ENCODE measurements around the gene CTU2.

DNA sequence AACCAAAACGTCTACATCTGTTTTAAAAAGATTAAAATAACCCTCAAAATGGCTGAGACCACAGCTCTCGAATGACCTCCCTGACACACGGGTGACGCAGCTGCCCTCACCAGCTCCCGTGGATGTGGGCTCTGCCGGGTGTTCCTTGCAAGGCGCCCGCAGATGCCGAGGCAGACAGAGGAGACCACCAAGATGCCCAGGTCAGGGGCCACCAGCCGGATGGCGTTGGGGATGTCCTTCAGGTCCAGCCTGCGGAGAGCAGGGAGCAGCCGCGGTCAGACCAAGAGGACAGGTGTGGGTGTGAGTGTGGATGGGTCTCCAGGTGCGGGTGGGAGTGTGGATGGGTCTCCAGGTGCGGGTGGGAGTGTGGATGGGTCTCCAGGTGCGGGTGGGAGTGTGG is 35.1 kb downstream of the CTU2 start:
- TF ChIP-seq, protein P1, sequence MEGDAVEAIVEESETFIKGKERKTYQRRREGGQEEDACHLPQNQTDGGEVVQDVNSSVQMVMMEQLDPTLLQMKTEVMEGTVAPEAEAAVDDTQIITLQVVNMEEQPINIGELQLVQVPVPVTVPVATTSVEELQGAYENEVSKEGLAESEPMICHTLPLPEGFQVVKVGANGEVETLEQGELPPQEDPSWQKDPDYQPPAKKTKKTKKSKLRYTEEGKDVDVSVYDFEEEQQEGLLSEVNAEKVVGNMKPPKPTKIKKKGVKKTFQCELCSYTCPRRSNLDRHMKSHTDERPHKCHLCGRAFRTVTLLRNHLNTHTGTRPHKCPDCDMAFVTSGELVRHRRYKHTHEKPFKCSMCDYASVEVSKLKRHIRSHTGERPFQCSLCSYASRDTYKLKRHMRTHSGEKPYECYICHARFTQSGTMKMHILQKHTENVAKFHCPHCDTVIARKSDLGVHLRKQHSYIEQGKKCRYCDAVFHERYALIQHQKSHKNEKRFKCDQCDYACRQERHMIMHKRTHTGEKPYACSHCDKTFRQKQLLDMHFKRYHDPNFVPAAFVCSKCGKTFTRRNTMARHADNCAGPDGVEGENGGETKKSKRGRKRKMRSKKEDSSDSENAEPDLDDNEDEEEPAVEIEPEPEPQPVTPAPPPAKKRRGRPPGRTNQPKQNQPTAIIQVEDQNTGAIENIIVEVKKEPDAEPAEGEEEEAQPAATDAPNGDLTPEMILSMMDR (IDR thresholded peaks at IDR 0.05; ENCODE audit: low read length), result no peak
- no peak for TF ChIP-seq EZH2 (IDR thresholded peaks at IDR 0.05; ENCODE audit: borderline replicate concordance, low read length)
